GM12875 (cell line): ENCODE data around the gene ANAPC2.
A peak's percentile ranks its signal among the peaks of the same experiment; 100 is the strongest.

Experiments
- H3K4me3 ChIP-seq: one replicate; pipeline ENCODE4 v1.5.1; 2011; ENCODE audit warnings: low read depth, low read length, control low read depth
- TF ChIP-seq, protein P1 (sequence below): IDR thresholded peaks from 2 replicates; pipeline ENCODE4 v1.5.1; 2011; ENCODE audit warnings: low read depth, mild to moderate bottlenecking, control low read depth, inconsistent platforms, low read length, moderate library complexity, borderline replicate concordance; ENCODE audit not compliant: insufficient read depth

ANAPC2 gene

GRCh38 chr9:137150617-137151457 lies 37.5 kb downstream of the ANAPC2 start:
- TF ChIP-seq, protein P1, sequence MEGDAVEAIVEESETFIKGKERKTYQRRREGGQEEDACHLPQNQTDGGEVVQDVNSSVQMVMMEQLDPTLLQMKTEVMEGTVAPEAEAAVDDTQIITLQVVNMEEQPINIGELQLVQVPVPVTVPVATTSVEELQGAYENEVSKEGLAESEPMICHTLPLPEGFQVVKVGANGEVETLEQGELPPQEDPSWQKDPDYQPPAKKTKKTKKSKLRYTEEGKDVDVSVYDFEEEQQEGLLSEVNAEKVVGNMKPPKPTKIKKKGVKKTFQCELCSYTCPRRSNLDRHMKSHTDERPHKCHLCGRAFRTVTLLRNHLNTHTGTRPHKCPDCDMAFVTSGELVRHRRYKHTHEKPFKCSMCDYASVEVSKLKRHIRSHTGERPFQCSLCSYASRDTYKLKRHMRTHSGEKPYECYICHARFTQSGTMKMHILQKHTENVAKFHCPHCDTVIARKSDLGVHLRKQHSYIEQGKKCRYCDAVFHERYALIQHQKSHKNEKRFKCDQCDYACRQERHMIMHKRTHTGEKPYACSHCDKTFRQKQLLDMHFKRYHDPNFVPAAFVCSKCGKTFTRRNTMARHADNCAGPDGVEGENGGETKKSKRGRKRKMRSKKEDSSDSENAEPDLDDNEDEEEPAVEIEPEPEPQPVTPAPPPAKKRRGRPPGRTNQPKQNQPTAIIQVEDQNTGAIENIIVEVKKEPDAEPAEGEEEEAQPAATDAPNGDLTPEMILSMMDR: no peak
- H3K4me3 ChIP-seq: no peak overlapping the region

- TF ChIP-seq, protein P1: no peak
- H3K4me3 ChIP-seq: peak overlapping the region; percentile 15
Measured at GRCh38 chr9:137149942-137150616, 38.3 kb downstream of the ANAPC2 start.

DNA sequence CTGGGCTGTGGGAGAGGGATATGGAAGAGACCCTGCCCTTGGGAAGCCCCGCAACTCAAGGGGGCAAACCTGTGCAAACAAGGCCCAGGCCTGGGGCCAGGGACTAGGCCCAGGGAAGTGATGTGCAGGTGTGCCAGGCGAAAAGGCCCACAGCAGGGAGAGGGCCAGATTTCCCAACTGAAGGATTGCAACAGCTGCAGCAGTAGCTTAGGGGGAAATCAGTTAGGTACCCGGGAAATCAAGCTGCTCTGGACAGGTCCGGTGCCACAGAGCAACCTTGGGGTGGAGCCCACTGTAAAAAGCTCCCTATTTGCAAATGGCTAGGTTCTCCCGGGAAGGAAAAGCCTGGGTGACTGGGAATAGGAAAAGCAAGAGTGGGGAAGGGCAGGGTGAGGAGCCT lies 39.0 kb downstream of the ANAPC2 start:
- no peak overlapping the region for H3K4me3 ChIP-seq
- TF ChIP-seq, protein P1: no peak

- H3K4me3 ChIP-seq: no peak overlapping the region
- TF ChIP-seq, protein P1: no peak
Measured at GRCh38 chr9:137148661-137149060, 39.7 kb downstream of the ANAPC2 start.

- TF ChIP-seq, protein P1: no peak
- no peak overlapping the region for H3K4me3 ChIP-seq
Measured at GRCh38 chr9:137148242-137148641, 40.1 kb downstream of the ANAPC2 start.

- no peak overlapping the region for H3K4me3 ChIP-seq
- TF ChIP-seq, protein P1: no peak
Measured at GRCh38 chr9:137147793-137148160, 40.6 kb downstream of the ANAPC2 start.
